ENCODE measurements around the gene RANBP1. TPM values are rescaled to one million over a fixed set of nuclear protein-coding genes. Genes with fewer than 3 reads are reported as not detected.

RANBP1 gene
- polyA plus RNA-seq, 6 donors from 2014 or later = 73.1 to 107 (median 91.0) TPM

GRCh38 chr22:20143883-20144665 is 28.2 kb downstream of the RANBP1 start:
- no peak for ATAC-seq (ENCODE audit: low read depth in 2 of 2)
- peak overlapping the region in 1 of 6 donors; percentile 19 for H3K27ac Mint-ChIP-seq
- H3K4me1 Mint-ChIP-seq = peaks cover 0 to 16% (median 3%) of the 10 kb centered on the region in 3 donors

GRCh38 chr22:20145206-20145831 is 29.4 kb downstream of the RANBP1 start:
- Mint-ChIP-seq H3K9me3 (no peaks in the 10 kb centered on the region), H3K4me3 (no peak overlapping the region), H3K27ac (no peak overlapping the region), H3K36me3 (no peaks in the 10 kb centered on the region), H3K4me1 (peaks cover 0 to 6% (median 0%) of the 10 kb centered on the region in 3 donors), H3K27me3 (no peaks in the 10 kb centered on the region)
- ATAC-seq (ENCODE audit: low read depth in 2 of 2) = no peak
- no peak for DNase-seq

More at GRCh38 chr22:20143883-20144665, 28.2 kb downstream of the RANBP1 start:
- H3K36me3 Mint-ChIP-seq = no peaks in the 10 kb centered on the region
- DNase-seq = no peak
- no peaks in the 10 kb centered on the region for H3K9me3 Mint-ChIP-seq
- H3K4me3 Mint-ChIP-seq = no peak overlapping the region
- H3K27me3 Mint-ChIP-seq = no peaks in the 10 kb centered on the region

GRCh38 chr22:20145832-20146223 is 29.9 kb downstream of the RANBP1 start:
- Mint-ChIP-seq H3K4me1 (peaks cover 0 to 6% (median 0%) of the 10 kb centered on the region in 3 donors), H3K27me3 (no peaks in the 10 kb centered on the region), H3K9me3 (no peaks in the 10 kb centered on the region), H3K27ac (no peak overlapping the region), H3K36me3 (no peaks in the 10 kb centered on the region), H3K4me3 (no peak overlapping the region)
- DNase-seq (no peak), ATAC-seq (ENCODE audit: low read depth in 2 of 2) (no peak)

- no peak overlapping the region for H3K27ac Mint-ChIP-seq
- no peaks in the 10 kb centered on the region for H3K36me3 Mint-ChIP-seq
- H3K9me3 Mint-ChIP-seq = no peaks in the 10 kb centered on the region
- ATAC-seq (ENCODE audit: low read depth in 2 of 2) = no peak
- no peaks in the 10 kb centered on the region for H3K27me3 Mint-ChIP-seq
- DNase-seq = no peak
- peaks cover 0 to 6% (median 1%) of the 10 kb centered on the region in 3 donors for H3K4me1 Mint-ChIP-seq
- peak overlapping the region in 1 of 8 donors; percentile 47 for H3K4me3 Mint-ChIP-seq
Measured at GRCh38 chr22:20146777-20147176, 30.9 kb downstream of the RANBP1 start.

- Mint-ChIP-seq H3K9me3 (no peaks in the 10 kb centered on the region), H3K27me3 (no peaks in the 10 kb centered on the region), H3K4me3 (no peak overlapping the region), H3K4me1 (peaks cover 0 to 6% (median 1%) of the 10 kb centered on the region in 3 donors), H3K27ac (no peak overlapping the region), H3K36me3 (no peaks in the 10 kb centered on the region)
- ATAC-seq (ENCODE audit: low read depth in 2 of 2) = no peak
- DNase-seq = no peak
Measured at GRCh38 chr22:20147237-20147988, 31.5 kb downstream of the RANBP1 start.

- Mint-ChIP-seq H3K9me3 (no peaks in the 10 kb centered on the region), H3K4me1 (peaks cover 0 to 6% (median 1%) of the 10 kb centered on the region in 3 donors), H3K36me3 (no peaks in the 10 kb centered on the region), H3K27me3 (no peaks in the 10 kb centered on the region), H3K27ac (no peak overlapping the region), H3K4me3 (no peak overlapping the region)
- ATAC-seq (ENCODE audit: low read depth in 2 of 2) (no peak), DNase-seq (no peak)
Measured at GRCh38 chr22:20148414-20148813, 32.5 kb downstream of the RANBP1 start.

GRCh38 chr22:20149257-20150250 is 33.6 kb downstream of the RANBP1 start:
- Mint-ChIP-seq H3K27ac (no peak overlapping the region), H3K4me1 (peaks cover 0 to 6% (median 1%) of the 10 kb centered on the region in 3 donors), H3K27me3 (no peaks in the 10 kb centered on the region), H3K4me3 (no peak overlapping the region), H3K9me3 (no peaks in the 10 kb centered on the region), H3K36me3 (no peaks in the 10 kb centered on the region)
- DNase-seq (no peak), ATAC-seq (ENCODE audit: low read depth in 2 of 2) (no peak)

- Mint-ChIP-seq H3K4me1 (peaks cover 0 to 6% (median 1%) of the 10 kb centered on the region in 3 donors), H3K4me3 (no peak within 1 kb of the TSS), H3K9me3 (no peaks in the 10 kb centered on the region), H3K27ac (peak within 1 kb of the TSS in 1 of 6 donors; percentile 53), H3K36me3 (no peaks in the 10 kb centered on the region), H3K27me3 (no peaks in the 10 kb centered on the region)
- no peak for DNase-seq
- no peak for ATAC-seq (ENCODE audit: low read depth in 2 of 2)
Measured at GRCh38 chr22:20150381-20151275, 34.7 kb downstream of the RANBP1 start, which contains the start of gene CCDC188. CCDC188 (minus strand) TSS chr22:20151055; CDS start chr22:20150986, 69 bp downstream.

GRCh38 chr22:20151276-20151588 is 35.3 kb downstream of the RANBP1 start:
- Mint-ChIP-seq H3K36me3 (no peaks in the 10 kb centered on the region), H3K27me3 (no peaks in the 10 kb centered on the region), H3K27ac (peak overlapping the region in 1 of 6 donors; percentile 53), H3K4me3 (no peak overlapping the region), H3K9me3 (no peaks in the 10 kb centered on the region), H3K4me1 (peaks cover 0 to 5% (median 1%) of the 10 kb centered on the region in 3 donors)
- no peak for ATAC-seq (ENCODE audit: low read depth in 2 of 2)
- DNase-seq = no peak

GRCh38 chr22:20152464-20152890 is 36.6 kb downstream of the RANBP1 start:
- DNase-seq = no peak
- Mint-ChIP-seq H3K27ac (peak overlapping the region in 1 of 6 donors; percentile 67), H3K4me1 (peaks cover 1 to 6% (median 4%) of the 10 kb centered on the region in 3 donors), H3K9me3 (no peaks in the 10 kb centered on the region), H3K27me3 (peaks cover 5 to 12% (median 8%) of the 10 kb centered on the region in 3 donors), H3K4me3 (peak overlapping the region in 1 of 8 donors; percentile 53), H3K36me3 (no peaks in the 10 kb centered on the region)
- no peak for ATAC-seq (ENCODE audit: low read depth in 2 of 2)

- H3K27ac Mint-ChIP-seq = peak overlapping the region in 1 of 6 donors; percentile 23
- H3K4me1 Mint-ChIP-seq = peaks cover 1 to 6% (median 4%) of the 10 kb centered on the region in 3 donors
- no peak for ATAC-seq (ENCODE audit: low read depth in 2 of 2)
Measured at GRCh38 chr22:20153945-20154344, 38.0 kb downstream of the RANBP1 start.

More at GRCh38 chr22:20153945-20154344, 38.0 kb downstream of the RANBP1 start:
- Mint-ChIP-seq H3K4me3 (peak overlapping the region in 1 of 8 donors; percentile 19), H3K9me3 (no peaks in the 10 kb centered on the region), H3K36me3 (no peaks in the 10 kb centered on the region), H3K27me3 (peaks cover 5 to 24% (median 9%) of the 10 kb centered on the region in 3 donors)
- no peak for DNase-seq
